ENCODE results near the gene ICAM4. TPM values are rescaled to one million over a fixed set of nuclear protein-coding genes. Genes with fewer than 3 reads are reported as not detected.

Gene ICAM4
- polyA plus RNA-seq, 3 donors, result 5.5 to 17.3 (median 11.2) TPM

DNA sequence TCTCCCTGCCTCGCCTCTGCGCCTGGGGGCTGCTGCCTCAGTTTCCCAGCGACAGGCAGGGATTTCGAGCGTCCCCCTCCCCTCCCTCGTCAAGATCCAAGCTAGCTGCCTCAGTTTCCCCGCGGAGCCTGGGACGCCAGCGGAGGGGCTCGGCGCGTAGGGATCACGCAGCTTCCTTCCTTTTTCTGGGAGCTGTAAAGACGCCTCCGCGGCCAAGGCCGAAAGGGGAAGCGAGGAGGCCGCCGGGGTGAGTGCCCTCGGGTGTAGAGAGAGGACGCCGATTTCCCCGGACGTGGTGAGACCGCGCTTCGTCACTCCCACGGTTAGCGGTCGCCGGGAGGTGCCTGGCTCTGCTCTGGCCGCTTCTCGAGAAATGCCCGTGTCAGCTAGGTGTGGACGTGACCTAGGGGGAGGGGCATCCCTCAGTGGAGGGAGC lies 16.6 kb upstream of the ICAM4 start:
- peaks cover 42 to 55% of the 10 kb centered on the region in 2 donors for H3K4me1 ChIP-seq (ENCODE audit: control insufficient read depth in 1 of 2, insufficient read depth in 2 of 2, low read length in 2 of 2)
- peak overlapping the region; percentile 92 for H3K9ac ChIP-seq (ENCODE audit: insufficient read depth, low read length, poor library complexity, severe bottlenecking)

DNA sequence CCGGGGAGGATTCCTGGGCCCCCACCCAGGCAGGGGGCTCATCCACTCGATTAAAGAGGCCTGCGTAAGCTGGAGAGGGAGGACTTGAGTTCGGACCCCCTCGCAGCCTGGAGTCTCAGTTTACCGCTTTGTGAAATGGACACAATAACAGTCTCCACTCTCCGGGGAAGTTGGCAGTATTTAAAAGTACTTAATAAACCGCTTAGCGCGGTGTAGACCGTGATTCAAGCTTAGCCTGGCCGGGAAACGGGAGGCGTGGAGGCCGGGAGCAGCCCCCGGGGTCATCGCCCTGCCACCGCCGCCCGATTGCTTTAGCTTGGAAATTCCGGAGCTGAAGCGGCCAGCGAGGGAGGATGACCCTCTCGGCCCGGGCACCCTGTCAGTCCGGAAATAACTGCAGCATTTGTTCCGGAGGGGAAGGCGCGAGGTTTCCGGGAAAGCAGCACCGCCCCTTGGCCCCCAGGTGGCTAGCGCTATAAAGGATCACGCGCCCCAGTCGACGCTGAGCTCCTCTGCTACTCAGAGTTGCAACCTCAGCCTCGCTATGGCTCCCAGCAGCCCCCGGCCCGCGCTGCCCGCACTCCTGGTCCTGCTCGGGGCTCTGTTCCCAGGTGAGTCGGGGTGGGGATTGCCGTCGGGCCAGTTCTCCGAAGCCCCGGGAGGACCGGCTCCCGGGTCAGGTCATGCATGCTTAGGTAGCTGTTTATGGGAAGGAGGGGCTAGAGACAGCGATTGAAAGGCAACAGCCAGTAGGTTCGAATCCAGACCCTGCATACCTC lies 15.9 kb upstream of the ICAM4 start, which contains the start of gene ICAM1:
TSS of gene ICAM1 (plus strand) at position 505 of the 779 bp plus-strand sequence. CDS start at position 545, 40 bp downstream.
- H3K27ac Mint-ChIP-seq, result peak within 1 kb of the TSS; percentile 97 to 99 (median 98)
- H3K27ac ChIP-seq (ENCODE audit: low read depth in 1 of 2, low read length in 2 of 2), result peak within 1 kb of the TSS; percentile 95 to 96
- H3K4me1 Mint-ChIP-seq, result peaks cover 41% of the 10 kb centered on the region

More for the DNA sequence above, 16.6 kb upstream of the ICAM4 start:
- Histone ChIP-seq H3K27me3 (ENCODE audit: control insufficient read depth in 2 of 2, insufficient read depth in 2 of 2, low read length in 2 of 2) (no peaks in the 10 kb centered on the region), H4K20me1 (ENCODE audit: insufficient read depth, low read length) (peaks cover 42% of the 10 kb centered on the region), H2AFZ (ENCODE audit: insufficient read depth, low read depth, low read length, poor library complexity, severe bottlenecking) (peak overlapping the region; percentile 73), H3K36me3 (replicated peaks in 1 of 2; ENCODE audit: control insufficient read depth in 1 of 2, insufficient read depth in 2 of 2, low read length in 2 of 2) (peaks cover 11 to 14% of the 10 kb centered on the region in 2 donors), H3K9me3 (replicated peaks in 1 of 2; ENCODE audit: control insufficient read depth in 1 of 2, insufficient read depth in 1 of 2, low read length in 2 of 2) (no peaks in the 10 kb centered on the region), H3K27ac (ENCODE audit: low read depth in 1 of 2, low read length in 2 of 2) (peak overlapping the region; percentile 95 to 96), H3K79me2 (ENCODE audit: insufficient read depth, low read length) (peaks cover 30% of the 10 kb centered on the region), H3K4me2 (replicated peaks; ENCODE audit: extremely low read depth, low read length, poor library complexity, severe bottlenecking) (peak overlapping the region; percentile 89), H3K4me3 (replicated peaks in 1 of 3; ENCODE audit: low read depth in 2 of 3, low read length in 3 of 3) (peak overlapping the region; percentile 75 to 96 (median 76))
- TF ChIP-seq, protein P1, sequence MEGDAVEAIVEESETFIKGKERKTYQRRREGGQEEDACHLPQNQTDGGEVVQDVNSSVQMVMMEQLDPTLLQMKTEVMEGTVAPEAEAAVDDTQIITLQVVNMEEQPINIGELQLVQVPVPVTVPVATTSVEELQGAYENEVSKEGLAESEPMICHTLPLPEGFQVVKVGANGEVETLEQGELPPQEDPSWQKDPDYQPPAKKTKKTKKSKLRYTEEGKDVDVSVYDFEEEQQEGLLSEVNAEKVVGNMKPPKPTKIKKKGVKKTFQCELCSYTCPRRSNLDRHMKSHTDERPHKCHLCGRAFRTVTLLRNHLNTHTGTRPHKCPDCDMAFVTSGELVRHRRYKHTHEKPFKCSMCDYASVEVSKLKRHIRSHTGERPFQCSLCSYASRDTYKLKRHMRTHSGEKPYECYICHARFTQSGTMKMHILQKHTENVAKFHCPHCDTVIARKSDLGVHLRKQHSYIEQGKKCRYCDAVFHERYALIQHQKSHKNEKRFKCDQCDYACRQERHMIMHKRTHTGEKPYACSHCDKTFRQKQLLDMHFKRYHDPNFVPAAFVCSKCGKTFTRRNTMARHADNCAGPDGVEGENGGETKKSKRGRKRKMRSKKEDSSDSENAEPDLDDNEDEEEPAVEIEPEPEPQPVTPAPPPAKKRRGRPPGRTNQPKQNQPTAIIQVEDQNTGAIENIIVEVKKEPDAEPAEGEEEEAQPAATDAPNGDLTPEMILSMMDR (IDR thresholded peaks at IDR 0.05), result no peak
- intact Hi-C loops (cut with micrococcal nuclease), result loop anchor here (2.0 to 5.0 kb wide), 3 partner anchors 62 to 111 kb away; partner anchors contain the start of genes RAVER1 (in 2 of the 2) and TYK2 (in 1 of the 2)
- WGBS (ENCODE audit: insufficient coverage), result 0% methylated on average over 34 of the region's 37 CpGs
- Mint-ChIP-seq H3K4me3 (peak overlapping the region; percentile 88 to 93), H3K9me3 (peaks cover 0 to 2% (median 0%) of the 10 kb centered on the region in 7 donors), H3K36me3 (peaks cover 18 to 35% of the 10 kb centered on the region in 2 donors), H3K27ac (peak overlapping the region; percentile 97 to 99 (median 98)), H3K27me3 (ENCODE audit: low read depth in 3 of 3) (peaks cover 2 to 4% (median 3%) of the 10 kb centered on the region in 3 donors), H3K4me1 (peaks cover 41% of the 10 kb centered on the region)
- DNase-seq, result peak; percentile 93 to 97 (median 96)

More for the DNA sequence above, 15.9 kb upstream of the ICAM4 start, which contains the start of gene ICAM1:
- H3K79me2 ChIP-seq (ENCODE audit: insufficient read depth, low read length), result peaks cover 30% of the 10 kb centered on the region
- peak within 1 kb of the TSS; percentile 75 to 96 (median 76) for H3K4me3 ChIP-seq (replicated peaks in 1 of 3; ENCODE audit: low read depth in 2 of 3, low read length in 3 of 3)
- H4K20me1 ChIP-seq (ENCODE audit: insufficient read depth, low read length), result peaks cover 48% of the 10 kb centered on the region
- Mint-ChIP-seq H3K27me3 (ENCODE audit: low read depth in 3 of 3) (peaks cover 2 to 4% (median 3%) of the 10 kb centered on the region in 3 donors), H3K9me3 (peaks cover 0 to 2% (median 0%) of the 10 kb centered on the region in 7 donors), H3K4me3 (peak within 1 kb of the TSS; percentile 88 to 93), H3K36me3 (peaks cover 20 to 41% of the 10 kb centered on the region in 2 donors)
- WGBS (ENCODE audit: insufficient coverage), result under 1% methylated on average over 45 of the region's 51 CpGs
- TF ChIP-seq, protein P1 (IDR thresholded peaks at IDR 0.05), result peak; percentile 14
- H3K4me2 ChIP-seq (replicated peaks; ENCODE audit: extremely low read depth, low read length, poor library complexity, severe bottlenecking), result peak within 1 kb of the TSS; percentile 89
- H3K4me1 ChIP-seq (ENCODE audit: control insufficient read depth in 1 of 2, insufficient read depth in 2 of 2, low read length in 2 of 2), result peaks cover 42 to 55% of the 10 kb centered on the region in 2 donors
- H3K9ac ChIP-seq (ENCODE audit: insufficient read depth, low read length, poor library complexity, severe bottlenecking), result peak within 1 kb of the TSS; percentile 92
- intact Hi-C loops (cut with micrococcal nuclease), result loop anchor here (2.0 to 5.0 kb wide), 3 partner anchors 61 to 110 kb away; partner anchors contain the start of genes RAVER1 (in 2 of the 2) and TYK2 (in 1 of the 2)
- H3K36me3 ChIP-seq (replicated peaks in 1 of 2; ENCODE audit: control insufficient read depth in 1 of 2, insufficient read depth in 2 of 2, low read length in 2 of 2), result peaks cover 14 to 21% of the 10 kb centered on the region in 2 donors
- peak; percentile 91 to 99 (median 95) for DNase-seq
- H3K9me3 ChIP-seq (replicated peaks in 1 of 2; ENCODE audit: control insufficient read depth in 1 of 2, insufficient read depth in 1 of 2, low read length in 2 of 2), result no peaks in the 10 kb centered on the region
- H2AFZ ChIP-seq (ENCODE audit: insufficient read depth, low read depth, low read length, poor library complexity, severe bottlenecking), result peak within 1 kb of the TSS; percentile 73
- no peaks in the 10 kb centered on the region for H3K27me3 ChIP-seq (ENCODE audit: control insufficient read depth in 2 of 2, insufficient read depth in 2 of 2, low read length in 2 of 2)

Data from CD14-positive monocyte (primary cell).